Nephron (organoid): ENCODE measurements around the gene FAM120B.
"Not testable (repeated sequence)": the region's sequence is repeated elsewhere in the genome, so short reads cannot be mapped to it uniquely, and the experiment has no call there.

Source experiments
- H3K27ac Mint-ChIP-seq, 3 experiments: 2 replicates each; pipeline ENCODE4 v1.8.0; 2020; ENCODE audit warnings: mixed read lengths in 3 of 3, mild to moderate bottlenecking in 2 of 3, moderate library complexity in 1 of 3
- H3K27me3 Mint-ChIP-seq: 2 replicates; pipeline ENCODE4 v1.8.0; 2021; ENCODE audit warnings: low read depth, mild to moderate bottlenecking, moderate library complexity, mixed read lengths
- H3K36me3 Mint-ChIP-seq: 2 replicates; pipeline ENCODE4 v1.8.0; 2020; ENCODE audit warnings: low read depth, mixed read lengths
- H3K4me1 Mint-ChIP-seq: 2 replicates; pipeline ENCODE4 v1.8.0; 2020; ENCODE audit warnings: mixed read lengths
- H3K4me3 Mint-ChIP-seq, 3 experiments: 2 replicates each; pipeline ENCODE4 v1.8.0; 2020; ENCODE audit warnings: mild to moderate bottlenecking in 3 of 3, mixed read lengths in 3 of 3, moderate library complexity in 2 of 3
- H3K9me3 Mint-ChIP-seq: 2 replicates; pipeline ENCODE4 v1.8.0; 2020; ENCODE audit warnings: mixed read lengths
- TF ChIP-seq, protein P1 (sequence below), 3 experiments: fragments of 200-600 bp; sonication (generic); IDR thresholded peaks; one replicate each; pipeline ENCODE4 v1.5.0; 2021; ENCODE audit warnings: antibody characterized with exemption in 3 of 3; ENCODE audit not compliant: unreplicated experiment in 3 of 3

Gene FAM120B

DNA sequence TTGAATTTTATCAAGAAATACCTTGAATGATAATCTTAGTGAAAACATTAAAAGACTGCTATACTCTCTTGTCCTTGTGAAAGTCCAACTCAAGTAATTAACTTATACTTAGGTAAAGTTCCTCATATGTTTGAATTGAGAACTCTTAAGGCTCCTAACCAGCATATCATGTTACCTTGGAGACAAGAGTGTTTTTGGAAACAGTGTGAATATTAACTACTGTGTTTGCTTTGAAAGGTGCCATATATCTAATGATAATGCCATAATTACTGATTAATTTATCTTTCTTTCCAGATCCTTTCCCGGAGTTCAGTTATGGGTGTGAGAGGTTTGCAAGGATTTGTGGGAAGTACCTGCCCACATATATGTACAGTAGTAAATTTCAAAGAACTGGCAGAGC is 10.5 kb downstream of the FAM120B start:
- Mint-ChIP-seq H3K36me3 (peaks cover 44% of the 10 kb centered on the region), H3K4me1 (peaks cover 19% of the 10 kb centered on the region), H3K27ac (no peak overlapping the region), H3K9me3 (no peaks in the 10 kb centered on the region), H3K27me3 (no peaks in the 10 kb centered on the region), H3K4me3 (no peak overlapping the region)
- TF ChIP-seq, protein P1, sequence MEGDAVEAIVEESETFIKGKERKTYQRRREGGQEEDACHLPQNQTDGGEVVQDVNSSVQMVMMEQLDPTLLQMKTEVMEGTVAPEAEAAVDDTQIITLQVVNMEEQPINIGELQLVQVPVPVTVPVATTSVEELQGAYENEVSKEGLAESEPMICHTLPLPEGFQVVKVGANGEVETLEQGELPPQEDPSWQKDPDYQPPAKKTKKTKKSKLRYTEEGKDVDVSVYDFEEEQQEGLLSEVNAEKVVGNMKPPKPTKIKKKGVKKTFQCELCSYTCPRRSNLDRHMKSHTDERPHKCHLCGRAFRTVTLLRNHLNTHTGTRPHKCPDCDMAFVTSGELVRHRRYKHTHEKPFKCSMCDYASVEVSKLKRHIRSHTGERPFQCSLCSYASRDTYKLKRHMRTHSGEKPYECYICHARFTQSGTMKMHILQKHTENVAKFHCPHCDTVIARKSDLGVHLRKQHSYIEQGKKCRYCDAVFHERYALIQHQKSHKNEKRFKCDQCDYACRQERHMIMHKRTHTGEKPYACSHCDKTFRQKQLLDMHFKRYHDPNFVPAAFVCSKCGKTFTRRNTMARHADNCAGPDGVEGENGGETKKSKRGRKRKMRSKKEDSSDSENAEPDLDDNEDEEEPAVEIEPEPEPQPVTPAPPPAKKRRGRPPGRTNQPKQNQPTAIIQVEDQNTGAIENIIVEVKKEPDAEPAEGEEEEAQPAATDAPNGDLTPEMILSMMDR (IDR thresholded peaks at IDR 0.05; ENCODE audit: unreplicated experiment in 3 of 3) = no peak

DNA sequence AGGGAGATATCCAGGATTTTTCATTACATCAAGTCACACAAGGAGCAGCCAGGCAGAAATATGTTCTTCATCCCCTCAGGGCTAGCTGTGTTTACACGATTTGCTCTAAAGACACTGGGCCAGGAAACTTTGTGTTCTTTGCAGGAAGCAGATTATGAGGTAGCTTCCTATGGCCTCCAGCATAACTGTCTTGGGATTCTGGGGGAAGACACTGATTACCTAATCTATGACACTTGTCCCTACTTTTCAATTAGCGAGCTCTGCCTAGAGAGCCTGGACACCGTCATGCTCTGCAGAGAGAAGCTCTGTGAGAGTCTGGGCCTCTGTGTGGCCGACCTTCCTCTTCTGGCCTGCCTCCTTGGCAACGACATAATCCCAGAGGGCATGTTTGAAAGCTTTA is 11.2 kb downstream of the FAM120B start:
- Mint-ChIP-seq H3K9me3 (no peaks in the 10 kb centered on the region), H3K4me1 (peaks cover 15% of the 10 kb centered on the region), H3K27ac (no peak overlapping the region), H3K27me3 (no peaks in the 10 kb centered on the region), H3K36me3 (peaks cover 51% of the 10 kb centered on the region), H3K4me3 (no peak overlapping the region)
- TF ChIP-seq, protein P1 (IDR thresholded peaks at IDR 0.05; ENCODE audit: unreplicated experiment in 3 of 3) = no peak

- no peak overlapping the region for H3K27ac Mint-ChIP-seq
- H3K4me3 Mint-ChIP-seq = no peak overlapping the region
- no peaks in the 10 kb centered on the region for H3K9me3 Mint-ChIP-seq
- no peaks in the 10 kb centered on the region for H3K4me1 Mint-ChIP-seq
- peaks cover 74% of the 10 kb centered on the region for H3K36me3 Mint-ChIP-seq
- TF ChIP-seq, protein P1 (IDR thresholded peaks at IDR 0.05; ENCODE audit: unreplicated experiment in 3 of 3) = no peak
- no peaks in the 10 kb centered on the region for H3K27me3 Mint-ChIP-seq
Measured at GRCh38 chr6:170329321-170329720, 22.8 kb downstream of the FAM120B start.

GRCh38 chr6:170335199-170335598 is 28.6 kb downstream of the FAM120B start:
- not testable (repeated sequence) for H3K27me3 Mint-ChIP-seq, H3K4me3 Mint-ChIP-seq, H3K4me1 Mint-ChIP-seq, H3K27ac Mint-ChIP-seq
- peaks cover 81% of the 10 kb centered on the region for H3K36me3 Mint-ChIP-seq
- H3K9me3 Mint-ChIP-seq = peaks cover 15% of the 10 kb centered on the region

- no peaks in the 10 kb centered on the region for H3K4me1 Mint-ChIP-seq
- no peak overlapping the region for H3K4me3 Mint-ChIP-seq
- peaks cover 80% of the 10 kb centered on the region for H3K36me3 Mint-ChIP-seq
- no peaks in the 10 kb centered on the region for H3K27me3 Mint-ChIP-seq
- no peak overlapping the region for H3K27ac Mint-ChIP-seq
- TF ChIP-seq, protein P1 (IDR thresholded peaks at IDR 0.05; ENCODE audit: unreplicated experiment in 3 of 3) = no peak
- H3K9me3 Mint-ChIP-seq = peaks cover 7% of the 10 kb centered on the region
Measured at GRCh38 chr6:170344631-170345576, 38.3 kb downstream of the FAM120B start.

DNA sequence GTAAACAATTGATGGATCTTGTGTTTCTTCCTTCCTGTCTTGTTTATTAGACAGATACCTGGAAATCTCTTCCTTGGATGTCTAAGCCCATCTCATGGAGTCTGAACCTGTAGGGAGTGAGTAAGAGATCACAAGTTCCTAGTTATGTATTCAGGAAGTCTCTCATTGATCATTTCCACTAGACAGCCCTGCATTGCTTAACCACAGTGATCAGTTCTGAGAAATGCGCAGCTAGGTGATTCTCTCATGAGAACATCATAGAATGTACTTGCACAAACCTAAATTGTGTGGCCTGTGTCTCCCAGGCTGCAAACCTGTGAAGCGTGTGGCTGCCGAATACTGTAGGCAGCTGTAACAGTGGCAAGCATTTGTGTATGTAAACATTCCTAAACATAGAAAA is 39.1 kb downstream of the FAM120B start:
- Mint-ChIP-seq H3K27ac (no peak overlapping the region), H3K9me3 (peaks cover 10% of the 10 kb centered on the region), H3K27me3 (no peaks in the 10 kb centered on the region), H3K4me1 (no peaks in the 10 kb centered on the region), H3K36me3 (peaks cover 81% of the 10 kb centered on the region), H3K4me3 (no peak overlapping the region)
- TF ChIP-seq, protein P1 (IDR thresholded peaks at IDR 0.05; ENCODE audit: unreplicated experiment in 3 of 3) = no peak
